Upper lobe of left lung (tissue), 4 donors: ENCODE measurements around the gene UBN1.

ENCODE experiments used
- CTCF ChIP-seq, 6 experiments: fragments of 450-650 bp in 4 of 6; fragments of 200-600 bp in 2 of 6; sonication (generic) in 2 of 6; IDR thresholded peaks; one replicate each; pipeline ENCODE4 v1.5.1; 2016 to 2019; ENCODE audit warnings: antibody characterized with exemption in 6 of 6
- EP300 ChIP-seq, 4 donors: sonication (generic); formaldehyde crosslinking; IDR thresholded peaks; one replicate each; pipeline ENCODE4 v1.5.1; 2017; ENCODE audit warnings: antibody characterized with exemption in 4 of 4, control low read depth in 2 of 4
- POLR2AphosphoS5 ChIP-seq, 2 donors: sonication (generic); formaldehyde crosslinking; IDR thresholded peaks; one replicate each; pipeline ENCODE4 v1.5.1; 2017; ENCODE audit warnings: antibody characterized with exemption in 2 of 2

GRCh38 chr16:4917117-4917516, 69.8 kb downstream of the UBN1 start:
- TF ChIP-seq CTCF (IDR thresholded peaks at IDR 0.05) (no peak), EP300 (IDR thresholded peaks at IDR 0.05) (no peak), POLR2AphosphoS5 (IDR thresholded peaks at IDR 0.05) (no peak)
